Inflammatory macrophage (primary cell): ENCODE data around the gene ALDH5A1.

Experiments
- DNase-seq, 2 donors: peaks; one replicate each; pipeline ENCODE4 v3.0.0-alpha.2; 2020 to 2022

ALDH5A1 gene

GRCh38 chr6:24524805-24525204, 30.0 kb downstream of the ALDH5A1 start:
- peak; percentile 17 to 18 for DNase-seq

GRCh38 chr6:24529985-24530384, 35.2 kb downstream of the ALDH5A1 start:
- no peak for DNase-seq

- DNase-seq = no peak
Observed at GRCh38 chr6:24534329-24534728, 39.6 kb downstream of the ALDH5A1 start.

- DNase-seq = no peak
Observed at GRCh38 chr6:24535210-24535609, 40.4 kb downstream of the ALDH5A1 start.

- DNase-seq = no peak
Observed at GRCh38 chr6:24536466-24536865, 41.7 kb downstream of the ALDH5A1 start.

GRCh38 chr6:24537082-24537699, 42.4 kb downstream of the ALDH5A1 start:
- no peak for DNase-seq

- DNase-seq = no peak
Observed at GRCh38 chr6:24537771-24538385, 43.1 kb downstream of the ALDH5A1 start.

GRCh38 chr6:24539416-24539815, 44.6 kb downstream of the ALDH5A1 start:
- no peak for DNase-seq

GRCh38 chr6:24540197-24540596, 45.4 kb downstream of the ALDH5A1 start:
- no peak for DNase-seq

- no peak for DNase-seq
Observed at GRCh38 chr6:24543683-24544082, 48.9 kb downstream of the ALDH5A1 start.

- no peak for DNase-seq
Observed at GRCh38 chr6:24545183-24545582, 50.4 kb downstream of the ALDH5A1 start.

- no peak for DNase-seq
Observed at GRCh38 chr6:24545691-24546090, 50.9 kb downstream of the ALDH5A1 start.

- no peak for DNase-seq
Observed at GRCh38 chr6:24546439-24546838, 51.7 kb downstream of the ALDH5A1 start.

- no peak for DNase-seq
Observed at GRCh38 chr6:24547243-24547642, 52.5 kb downstream of the ALDH5A1 start.

GRCh38 chr6:24549158-24549557, 54.4 kb downstream of the ALDH5A1 start:
- no peak for DNase-seq

GRCh38 chr6:24549674-24550353, 55.0 kb downstream of the ALDH5A1 start:
- DNase-seq = no peak

- DNase-seq = no peak
Observed at GRCh38 chr6:24551139-24551538, 56.4 kb downstream of the ALDH5A1 start.

- DNase-seq = no peak
Observed at GRCh38 chr6:24554474-24554873, 59.7 kb downstream of the ALDH5A1 start.

GRCh38 chr6:24558516-24558915, 63.7 kb downstream of the ALDH5A1 start:
- DNase-seq = no peak

- no peak for DNase-seq
Observed at GRCh38 chr6:24564081-24564480, 69.3 kb downstream of the ALDH5A1 start.

GRCh38 chr6:24565196-24565595, 70.4 kb downstream of the ALDH5A1 start:
- no peak for DNase-seq

- DNase-seq = no peak
Observed at GRCh38 chr6:24566020-24566767, 71.4 kb downstream of the ALDH5A1 start.

- DNase-seq = no peak
Observed at GRCh38 chr6:24568683-24569082, 73.9 kb downstream of the ALDH5A1 start.
